HG03442 (cell line): ENCODE results near the gene JOSD2.

Source experiments
- ATAC-seq: cut with Tn5 transposase; IDR thresholded peaks from one replicate; pipeline ENCODE4 v1.9.1; 2021; ENCODE audit warnings: mild to moderate bottlenecking, moderate library complexity; ENCODE audit not compliant: unreplicated experiment

The JOSD2 gene

GRCh38 chr19:50514346-50515167 lies 3.6 kb upstream of the JOSD2 start:
- no peak for ATAC-seq

DNA sequence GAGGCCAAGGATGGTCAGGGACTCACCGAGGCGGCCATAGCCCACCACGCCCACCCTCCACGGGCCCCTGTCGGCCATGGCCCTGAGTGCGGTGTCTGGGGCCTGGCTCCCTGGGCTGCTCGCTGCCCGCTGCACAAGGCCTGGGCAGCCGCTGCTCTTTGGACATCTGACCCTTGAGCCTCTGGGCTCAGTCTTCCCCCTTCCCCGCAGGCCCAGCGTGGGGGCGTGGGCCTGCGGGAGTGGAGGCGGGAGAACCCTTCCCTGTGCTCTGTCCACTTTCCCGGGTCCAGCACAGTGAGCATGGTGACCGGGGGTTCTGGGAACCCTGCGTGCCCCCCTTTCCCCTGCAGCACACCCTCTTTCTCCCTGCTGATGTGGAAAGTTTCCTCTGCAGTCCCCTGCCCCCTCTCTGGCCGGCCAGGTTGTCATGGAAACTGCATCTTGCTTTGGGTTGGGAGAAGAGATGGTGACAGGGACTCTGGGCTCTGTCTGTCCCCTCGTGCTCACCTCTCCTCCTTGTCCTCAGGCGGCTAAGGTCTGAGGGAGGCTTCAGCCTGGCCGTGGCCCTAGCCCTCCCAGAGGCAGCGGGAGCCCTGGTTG lies 2.9 kb upstream of the JOSD2 start, which contains the start of gene ASPDH:
TSS of gene ASPDH (minus strand) at position 168 of the 600 bp plus-strand sequence. CDS start at position 78, 90 bp downstream.
- ATAC-seq: no peak

GRCh38 chr19:50512999-50513745 lies 2.2 kb upstream of the JOSD2 start:
- no peak for ATAC-seq

DNA sequence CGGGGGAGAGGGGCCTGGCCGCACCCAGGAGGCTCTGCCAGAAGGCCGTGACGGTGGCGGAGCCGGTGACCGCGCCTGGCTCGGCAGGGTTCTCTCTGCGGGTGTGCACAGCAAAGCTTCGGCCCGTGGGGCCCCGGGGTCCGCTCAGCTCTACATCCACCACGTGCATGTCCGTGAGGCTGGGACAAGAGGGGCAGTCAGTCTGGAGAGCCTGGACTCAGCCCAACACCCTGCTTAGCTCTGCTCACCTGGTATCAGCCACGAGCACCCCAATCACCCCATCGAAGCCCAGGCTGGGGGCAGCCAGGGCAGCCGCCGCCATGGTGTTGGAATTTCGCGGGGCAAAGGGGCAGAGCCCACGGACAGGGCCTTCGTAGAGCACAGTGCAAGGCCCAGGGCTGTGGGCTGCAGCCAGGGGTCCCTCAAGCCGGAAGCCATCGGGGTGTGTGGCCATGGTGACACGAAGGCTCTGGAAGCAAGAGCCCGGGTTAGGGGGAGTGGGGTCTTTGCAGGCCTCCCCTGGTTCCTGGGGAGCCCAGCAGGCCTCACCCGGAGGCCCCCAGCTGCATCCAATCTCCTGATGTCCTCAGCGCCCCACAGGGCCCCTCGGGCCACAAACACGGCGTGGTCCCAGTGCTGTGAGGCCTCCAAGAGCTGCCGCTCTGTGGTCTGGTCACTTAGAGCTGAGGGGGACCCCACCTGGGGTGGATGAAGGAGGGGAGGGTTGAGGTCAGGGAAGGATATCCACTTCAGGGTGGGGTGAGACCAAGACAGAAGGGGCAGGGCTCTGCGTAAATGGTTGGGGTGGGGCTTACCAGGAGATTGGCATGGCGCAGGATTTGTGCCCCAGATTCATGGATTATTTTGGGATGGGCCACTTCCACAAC lies 1.4 kb upstream of the JOSD2 start:
- no peak for ATAC-seq

GRCh38 chr19:50510700-50511068 lies 307 bp downstream of the JOSD2 start:
- ATAC-seq: no peak

DNA sequence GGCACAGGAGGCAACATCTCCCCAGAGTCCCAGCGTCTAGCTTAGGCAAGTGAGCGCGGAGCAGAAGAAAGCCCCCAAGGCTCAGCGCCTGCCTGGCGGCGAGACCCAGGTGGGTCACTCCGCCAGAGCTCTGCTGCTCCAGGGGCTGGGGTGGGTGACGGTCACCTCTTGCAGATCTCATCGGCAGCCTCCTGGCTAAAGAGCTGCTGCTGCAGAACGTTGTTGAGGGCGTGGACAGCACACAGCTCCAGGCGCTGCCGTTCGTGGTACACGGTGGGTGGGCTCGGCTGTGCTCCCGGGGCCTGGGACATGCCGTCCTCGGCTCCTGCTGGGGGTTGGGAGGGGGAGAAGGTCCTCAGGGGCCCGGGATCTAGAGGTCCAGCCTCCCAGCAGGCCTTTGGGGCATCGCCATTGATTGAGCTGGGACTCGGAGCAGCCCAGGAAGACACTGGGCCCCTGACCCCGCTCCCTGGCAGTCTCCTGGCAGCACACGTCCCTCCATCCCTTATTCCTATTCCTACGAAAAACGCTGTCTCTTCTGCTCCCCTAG lies 795 bp downstream of the JOSD2 start:
- no peak for ATAC-seq

- ATAC-seq: no peak
Observed at GRCh38 chr19:50509366-50509765, 1.6 kb downstream of the JOSD2 start.

- no peak for ATAC-seq
Observed at GRCh38 chr19:50508843-50509190, 2.2 kb downstream of the JOSD2 start.

DNA sequence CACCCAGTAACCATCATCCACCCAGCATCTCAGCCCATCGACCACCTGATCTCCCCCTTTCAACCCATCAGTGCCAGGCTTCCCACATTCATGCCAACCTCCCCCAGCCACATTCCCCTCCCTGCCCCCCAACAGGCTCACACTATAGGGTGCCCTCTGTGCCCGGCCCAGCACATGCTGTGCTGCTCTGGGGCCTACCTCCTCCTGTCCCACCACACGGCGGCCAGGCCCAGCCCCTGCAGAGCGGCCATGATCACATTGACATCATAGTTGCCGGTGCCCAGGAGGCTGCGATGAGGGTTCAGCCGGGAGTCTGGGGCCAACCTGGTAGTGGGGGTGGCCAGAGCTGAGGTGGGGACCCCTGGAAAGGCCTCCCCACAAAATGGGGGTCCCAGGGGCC lies 3.6 kb downstream of the JOSD2 start:
- ATAC-seq: no peak

- no peak for ATAC-seq
Observed at GRCh38 chr19:50506700-50507099, 4.3 kb downstream of the JOSD2 start.

DNA sequence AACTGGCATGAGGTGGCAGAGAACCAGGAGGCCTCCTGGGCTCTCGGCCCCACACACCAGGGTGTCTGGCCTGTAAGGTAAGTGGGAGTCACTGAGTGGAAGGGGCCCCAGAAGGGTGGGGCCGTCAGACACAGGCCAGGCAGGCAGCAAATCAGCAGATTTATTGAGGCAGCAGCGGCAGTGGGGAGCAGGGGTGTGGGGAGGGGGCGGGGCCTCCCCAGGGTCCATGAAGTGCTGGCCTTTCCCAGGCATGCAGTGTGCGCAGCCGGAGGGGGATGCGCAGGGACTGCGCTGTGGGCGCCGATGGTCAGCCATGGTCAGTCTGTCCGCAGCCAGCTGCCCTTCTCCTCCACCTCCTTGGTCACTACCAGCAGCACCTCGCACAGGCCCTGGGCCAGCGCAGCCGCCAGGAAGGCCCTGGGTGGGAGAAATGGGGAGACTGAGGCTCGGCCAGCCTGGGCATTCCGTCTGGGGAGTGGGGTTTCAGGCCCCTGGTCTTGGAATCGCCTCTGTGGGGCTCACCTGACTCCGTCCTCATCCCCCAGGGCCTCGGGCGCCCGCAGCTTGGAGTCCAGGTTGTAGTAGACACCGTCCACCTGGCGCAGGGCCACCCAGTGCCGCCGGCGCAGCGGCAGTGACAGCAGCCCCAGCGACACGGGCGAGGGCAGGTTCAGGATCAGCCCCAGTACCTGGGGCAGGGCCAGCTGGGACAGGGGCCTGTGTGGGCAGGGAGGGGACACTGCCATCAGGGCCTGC lies 5.0 kb downstream of the JOSD2 start:
- no peak for ATAC-seq

DNA sequence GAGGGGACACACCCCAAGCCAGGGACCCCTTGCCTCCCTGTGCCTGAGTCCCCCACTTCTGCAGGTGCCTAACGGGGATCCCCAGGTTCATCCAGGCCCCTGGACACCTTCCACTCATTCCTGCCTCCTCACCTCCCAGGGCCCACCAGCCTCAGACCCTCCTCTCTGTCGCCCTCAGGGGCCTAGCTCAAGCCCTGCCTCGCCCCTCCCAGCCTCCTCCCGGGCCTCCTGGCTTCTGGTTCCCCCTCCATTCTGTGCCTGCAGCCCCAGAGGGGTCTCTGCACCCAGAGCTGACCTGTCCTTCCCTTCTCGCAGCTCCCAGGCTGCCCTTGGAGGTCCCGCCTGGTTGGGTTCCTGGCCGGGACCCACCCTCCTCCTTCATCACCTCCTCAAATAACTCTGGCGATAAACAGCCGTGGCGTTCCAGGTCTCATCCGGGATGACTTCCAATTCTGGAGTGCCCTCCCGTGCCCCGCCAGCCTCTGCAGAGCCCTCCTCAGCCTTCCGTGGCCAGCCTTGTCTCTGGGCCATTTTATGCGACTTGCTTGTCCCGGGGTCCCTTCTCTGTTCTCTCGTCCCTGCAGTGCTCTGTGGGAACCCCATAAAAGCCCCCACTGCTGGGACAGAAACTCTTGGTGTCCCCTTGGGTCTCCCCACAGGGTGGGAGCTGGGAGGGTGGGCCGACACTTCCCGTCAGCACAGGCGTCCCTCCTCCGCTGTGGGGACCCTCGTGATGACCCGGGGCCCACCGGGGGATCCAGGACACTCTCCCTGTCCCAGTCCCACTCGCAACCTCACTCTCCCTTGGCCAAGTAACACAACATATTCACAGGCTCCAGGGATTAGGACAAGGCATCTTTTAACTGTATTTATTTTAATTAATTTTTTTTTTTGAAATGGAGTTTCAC lies 9.2 kb downstream of the JOSD2 start:
- no peak for ATAC-seq

DNA sequence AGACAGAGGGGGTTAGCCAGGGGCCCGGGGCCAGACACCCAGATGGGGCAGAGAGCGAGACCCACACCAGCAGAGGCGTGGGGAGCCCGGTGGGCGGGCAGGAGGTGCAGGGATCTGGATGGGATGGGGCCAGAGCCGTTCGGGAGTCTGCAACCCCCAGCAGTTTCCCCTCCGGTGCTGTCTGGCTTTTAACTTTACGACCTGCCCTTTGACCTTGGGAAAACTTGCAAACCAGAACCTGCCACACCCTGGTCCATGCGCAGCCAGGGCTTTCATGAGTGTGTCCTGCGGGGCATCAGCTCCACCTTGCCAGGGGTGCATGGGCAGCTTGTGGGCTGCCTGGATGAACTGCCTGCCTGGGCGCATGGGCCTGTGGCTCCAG lies 9.8 kb downstream of the JOSD2 start:
- no peak for ATAC-seq

- no peak for ATAC-seq
Observed at GRCh38 chr19:50500753-50501151, 10.2 kb downstream of the JOSD2 start.

GRCh38 chr19:50500060-50500752 lies 10.8 kb downstream of the JOSD2 start:
- no peak for ATAC-seq

DNA sequence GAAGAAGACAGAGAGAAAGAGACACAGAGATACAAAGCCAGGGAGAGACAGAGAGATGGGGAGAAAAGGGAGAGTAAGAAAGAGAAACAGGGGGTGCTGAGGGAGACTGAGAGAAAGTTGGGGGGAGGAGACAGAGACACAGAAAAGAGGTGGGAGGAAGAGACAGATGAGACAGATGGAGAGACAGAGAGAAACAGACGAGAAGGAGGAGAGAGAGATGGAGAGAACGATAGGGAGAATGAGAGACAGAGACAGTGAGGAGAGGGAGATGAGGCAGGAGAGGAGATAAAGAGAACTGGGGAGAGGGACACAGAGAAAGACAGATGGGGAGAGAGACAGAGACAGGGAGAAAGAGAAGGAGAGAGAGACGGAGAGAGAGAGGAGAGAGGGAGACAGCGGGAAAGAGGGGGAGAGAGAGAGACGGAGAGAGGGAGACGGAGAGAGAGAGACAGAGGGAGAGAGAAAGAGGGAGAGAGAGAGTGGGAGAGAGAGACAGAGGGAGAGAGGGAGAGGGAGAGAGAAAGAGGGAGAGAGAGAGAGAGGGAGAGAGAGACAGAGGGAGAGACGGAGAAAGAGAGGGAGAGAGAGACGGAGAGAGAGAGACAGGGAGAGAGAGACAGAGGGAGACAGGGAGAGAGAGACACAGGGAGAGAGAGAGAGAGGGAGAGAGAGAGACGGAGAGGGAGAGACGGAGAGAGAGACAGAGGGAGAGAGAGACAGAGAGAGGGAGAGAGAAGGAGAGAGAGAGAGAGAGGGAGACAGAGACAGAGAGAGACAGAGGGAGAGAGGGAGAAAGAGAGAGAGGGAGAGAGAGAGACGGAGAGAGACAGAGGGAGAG lies 12.6 kb downstream of the JOSD2 start:
- ATAC-seq: no peak

GRCh38 chr19:50497022-50497405 lies 14.0 kb downstream of the JOSD2 start:
- ATAC-seq: no peak
